HCT116 (cell line): Measurements from ENCODE around the gene ESF1.

Experiments
- CTCF ChIP-seq, 3 experiments: fragments of 200-600 bp in 1 of 3; sonication (generic) in 1 of 3; IDR thresholded peaks in 2 of 3; conservative IDR thresholded peaks in 1 of 3; 2 replicates each; pipeline ENCODE4 v1.5.1; 2012 to 2017; ENCODE audit warnings: low read depth in 2 of 3, low read length in 2 of 3, antibody characterized with exemption in 1 of 3, borderline replicate concordance in 1 of 3, control low read depth in 1 of 3, mild to moderate bottlenecking in 1 of 3, mixed read lengths in 1 of 3, mixed run types in 1 of 3, moderate library complexity in 1 of 3; ENCODE audit not compliant: insufficient read depth in 1 of 3
- EGR1 ChIP-seq: IDR thresholded peaks from 2 replicates; pipeline ENCODE4 v1.6.1; 2012; ENCODE audit warnings: low read depth
- EZH2 ChIP-seq: fragments of 200-600 bp; sonication (generic); IDR thresholded peaks from 2 replicates; pipeline ENCODE4 v1.6.1; 2017; ENCODE audit warnings: antibody characterized with exemption, mixed run types
- EZH2phosphoT487 ChIP-seq: fragments of 200-600 bp; IDR thresholded peaks from 2 replicates; pipeline ENCODE4 v1.6.1; 2018; ENCODE audit warnings: antibody characterized with exemption, borderline replicate concordance
- JUND ChIP-seq: IDR thresholded peaks from 2 replicates; pipeline ENCODE4 v1.6.1; 2012
- MAX ChIP-seq: IDR thresholded peaks from 2 replicates; pipeline ENCODE4 v1.6.1; 2012
- POLR2A ChIP-seq: IDR thresholded peaks from 2 replicates; pipeline ENCODE4 v1.7.0; 2011; ENCODE audit warnings: borderline replicate concordance; ENCODE audit not compliant: insufficient read depth, insufficient read length; ENCODE audit errors: extremely low read depth
- POLR2AphosphoS5 ChIP-seq: IDR thresholded peaks from 2 replicates; pipeline ENCODE4 v1.6.1; 2011; ENCODE audit warnings: mild to moderate bottlenecking, low read depth, low read length, moderate library complexity
- RAD21 ChIP-seq: IDR thresholded peaks from 2 replicates; pipeline ENCODE4 v1.6.1; 2012; ENCODE audit warnings: low read depth, mild to moderate bottlenecking
- YY1 ChIP-seq: IDR thresholded peaks from 2 replicates; pipeline ENCODE4 v1.6.1; 2011; ENCODE audit warnings: low read length, low read depth, moderate library complexity, mild to moderate bottlenecking; ENCODE audit not compliant: insufficient replicate concordance; ENCODE audit errors: extremely low read depth
- ZNF274 ChIP-seq: fragments of 200-500 bp; sonication (Bioruptor generic); IDR thresholded peaks from 2 replicates; pipeline ENCODE4 v1.6.1; 2014; ENCODE audit warnings: mild to moderate bottlenecking, low read depth, low read length, inconsistent platforms

GRCh38 chr20:13670160-13670559, 114.6 kb downstream of the ESF1 start:
- TF ChIP-seq CTCF (IDR thresholded peaks at IDR 0.05 in 2 of 3, conservative IDR thresholded peaks at IDR 0.05 in 1 of 3; ENCODE audit: borderline replicate concordance in 1 of 3, insufficient read depth in 1 of 3, low read depth in 2 of 3, low read length in 2 of 3) (no peak), RAD21 (no peak), MAX (no peak), EZH2phosphoT487 (no peak), POLR2A (no peak), YY1 (no peak), EZH2 (no peak), POLR2AphosphoS5 (no peak), JUND (no peak), ZNF274 (no peak), EGR1 (no peak)
